OCI-LY7 (cell line): Measurements from ENCODE around the gene SARDH.

Experiments
- EZH2phosphoT487 ChIP-seq: fragments of 200-600 bp; sonication (generic); IDR thresholded peaks from 2 replicates; pipeline ENCODE4 v1.6.1; 2018; ENCODE audit warnings: low read depth, borderline replicate concordance, mild to moderate bottlenecking, mixed run types, antibody characterized with exemption, low read length, moderate library complexity, mixed read lengths
- TF ChIP-seq, protein P1 (sequence below): fragments of 200-600 bp; sonication (generic); conservative IDR thresholded peaks from 2 replicates; pipeline ENCODE4 v1.5.1; 2014; ENCODE audit warnings: mild to moderate bottlenecking, antibody characterized with exemption, low read length, moderate library complexity, mixed read lengths

DNA sequence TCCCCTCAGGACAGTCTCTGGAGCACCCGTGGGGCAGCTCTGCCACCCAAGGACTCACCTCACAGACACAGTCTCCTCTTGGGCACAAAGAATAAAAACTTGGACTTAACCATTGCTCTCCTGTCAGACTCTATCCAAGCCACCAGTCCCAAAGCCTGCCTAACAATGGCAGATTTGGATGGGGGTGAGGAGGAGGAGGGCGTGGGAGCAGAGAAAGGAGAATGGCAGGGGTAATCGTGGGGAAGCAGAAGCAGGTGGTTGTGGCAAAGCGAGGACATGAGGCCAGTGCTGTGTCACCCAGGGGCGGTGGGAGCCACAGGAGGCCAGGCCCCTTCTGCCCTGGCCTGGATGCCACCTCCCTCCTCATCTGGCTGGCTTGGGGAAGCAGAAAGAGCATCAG lies 123.5 kb downstream of the SARDH start:
- TF ChIP-seq, protein P1, sequence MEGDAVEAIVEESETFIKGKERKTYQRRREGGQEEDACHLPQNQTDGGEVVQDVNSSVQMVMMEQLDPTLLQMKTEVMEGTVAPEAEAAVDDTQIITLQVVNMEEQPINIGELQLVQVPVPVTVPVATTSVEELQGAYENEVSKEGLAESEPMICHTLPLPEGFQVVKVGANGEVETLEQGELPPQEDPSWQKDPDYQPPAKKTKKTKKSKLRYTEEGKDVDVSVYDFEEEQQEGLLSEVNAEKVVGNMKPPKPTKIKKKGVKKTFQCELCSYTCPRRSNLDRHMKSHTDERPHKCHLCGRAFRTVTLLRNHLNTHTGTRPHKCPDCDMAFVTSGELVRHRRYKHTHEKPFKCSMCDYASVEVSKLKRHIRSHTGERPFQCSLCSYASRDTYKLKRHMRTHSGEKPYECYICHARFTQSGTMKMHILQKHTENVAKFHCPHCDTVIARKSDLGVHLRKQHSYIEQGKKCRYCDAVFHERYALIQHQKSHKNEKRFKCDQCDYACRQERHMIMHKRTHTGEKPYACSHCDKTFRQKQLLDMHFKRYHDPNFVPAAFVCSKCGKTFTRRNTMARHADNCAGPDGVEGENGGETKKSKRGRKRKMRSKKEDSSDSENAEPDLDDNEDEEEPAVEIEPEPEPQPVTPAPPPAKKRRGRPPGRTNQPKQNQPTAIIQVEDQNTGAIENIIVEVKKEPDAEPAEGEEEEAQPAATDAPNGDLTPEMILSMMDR, result no peak
- no peak for TF ChIP-seq EZH2phosphoT487
